Measurements from ENCODE around the gene MAVS.
A peak's percentile ranks its signal among the peaks of the same experiment; 100 is the strongest.
"Not testable (repeated sequence)": the region's sequence is repeated elsewhere in the genome, so short reads cannot be mapped to it uniquely, and the experiment has no call there.

Gene MAVS

GRCh38 chr20:3888622-3889488 lies 42.2 kb downstream of the MAVS start, which contains the start of gene PANK2:
PANK2 (plus strand) TSS chr20:3889387.
- DNase-seq = peak; percentile 98 to 99 (median 99)

GRCh38 chr20:3889489-3890397 lies 43.1 kb downstream of the MAVS start:
- DNase-seq = peak; percentile 21 to 58 (median 29)

GRCh38 chr20:3890398-3890751 lies 43.7 kb downstream of the MAVS start:
- DNase-seq = peak; percentile 30 to 35 (median 33)

- no peak for DNase-seq
Measured at GRCh38 chr20:3890999-3891929, 44.6 kb downstream of the MAVS start.

GRCh38 chr20:3894796-3895195 lies 48.2 kb downstream of the MAVS start:
- peak in 1 of 4 experiments; percentile 16 for DNase-seq

GRCh38 chr20:3896302-3896701 lies 49.7 kb downstream of the MAVS start:
- no peak for DNase-seq

GRCh38 chr20:3896853-3897583 lies 50.4 kb downstream of the MAVS start:
- DNase-seq = no peak

GRCh38 chr20:3898181-3898580 lies 51.5 kb downstream of the MAVS start:
- DNase-seq = not testable (repeated sequence)

- no peak for DNase-seq
Measured at GRCh38 chr20:3898639-3899038, 52.0 kb downstream of the MAVS start.

- no peak for DNase-seq
Measured at GRCh38 chr20:3900187-3900604, 53.6 kb downstream of the MAVS start.

- peak; percentile 29 to 85 (median 62) for DNase-seq
Measured at GRCh38 chr20:3901028-3901705, 54.5 kb downstream of the MAVS start.

GRCh38 chr20:3901706-3902440 lies 55.2 kb downstream of the MAVS start:
- DNase-seq = peak in 1 of 4 experiments; percentile 21

- no peak for DNase-seq
Measured at GRCh38 chr20:3902446-3902845, 55.8 kb downstream of the MAVS start.

GRCh38 chr20:3904224-3904623 lies 57.6 kb downstream of the MAVS start:
- DNase-seq = no peak

GRCh38 chr20:3904857-3905256 lies 58.2 kb downstream of the MAVS start:
- no peak for DNase-seq

- DNase-seq = not testable (repeated sequence)
Measured at GRCh38 chr20:3906744-3907721, 60.4 kb downstream of the MAVS start.

- no peak for DNase-seq
Measured at GRCh38 chr20:3908667-3909066, 62.0 kb downstream of the MAVS start.

GRCh38 chr20:3909952-3910366 lies 63.3 kb downstream of the MAVS start:
- DNase-seq = no peak

GRCh38 chr20:3910853-3911252 lies 64.2 kb downstream of the MAVS start:
- DNase-seq = no peak
